GM12878 (cell line): ENCODE results near the gene CLK2. TPM values are rescaled to one million over a fixed set of nuclear protein-coding genes. Genes with fewer than 3 reads are reported as not detected.

ENCODE experiments used
- ASH2L ChIP-seq: fragments of 300-600, 200-600 bp; sonication (generic); IDR thresholded peaks from 2 replicates; pipeline ENCODE4 v1.6.1; 2017; ENCODE audit warnings: low read depth, mild to moderate bottlenecking, borderline replicate concordance
- FOS ChIP-seq: IDR thresholded peaks from 3 replicates; pipeline ENCODE4 v1.6.1; 2011; ENCODE audit warnings: borderline replicate concordance; ENCODE audit not compliant: insufficient read length; ENCODE audit errors: extremely low read depth
- HCFC1 ChIP-seq: fragments of 150-350 bp; IDR thresholded peaks from 2 replicates; pipeline ENCODE4 v1.6.1; 2014; ENCODE audit warnings: low read length
- HDAC2 ChIP-seq: fragments of 200-600 bp; sonication (generic); IDR thresholded peaks from 2 replicates; pipeline ENCODE4 v1.6.1; 2017
- MYB ChIP-seq: fragments of 150-350 bp; IDR thresholded peaks from 2 replicates; pipeline ENCODE4 v1.6.1; 2014; ENCODE audit warnings: mild to moderate bottlenecking, low read depth, low read length, borderline replicate concordance
- RELB ChIP-seq: fragments of 450-650 bp; IDR thresholded peaks from 2 replicates; pipeline ENCODE4 v1.6.1; 2017; ENCODE audit warnings: low read depth, mild to moderate bottlenecking, moderate library complexity
- SP1 ChIP-seq: IDR thresholded peaks from one replicate; pipeline ENCODE4 v1.6.1; 2011; ENCODE audit warnings: low read depth, low read length
- USF2 ChIP-seq: IDR thresholded peaks from 2 replicates; pipeline ENCODE4 v1.6.1; 2011; ENCODE audit warnings: low read depth, low read length, improper control_type of control experiment, borderline replicate concordance
- YY1 ChIP-seq: IDR thresholded peaks from 2 replicates; pipeline ENCODE4 v1.6.1; 2011; ENCODE audit warnings: low read depth, mild to moderate bottlenecking, low read length
- ZBED1 ChIP-seq: IDR thresholded peaks from 2 replicates; pipeline ENCODE4 v1.6.1; 2016; ENCODE audit warnings: borderline replicate concordance
- ZNF207 ChIP-seq: fragments of 450-650 bp; IDR thresholded peaks from 2 replicates; pipeline ENCODE4 v1.6.1; 2014; ENCODE audit warnings: antibody characterized with exemption, mild to moderate bottlenecking, borderline replicate concordance
- polyA plus RNA-seq, 11 experiments: library from polyadenylated mRNA; depleted of rRNA in 4 of 11; unstranded in 6 of 11; stranded (reverse) in 5 of 11; fragments of >200 nt; fragmentation: Nextera tagmentation in 4 of 11; fragmentation: Illumina TruSeq in 1 of 11; extraction: Ambion mirVana in 4 of 11; extraction: Trizol in 1 of 11; gene quantifications; 1 replicate in 1 of 11; 2 replicates in 10 of 11; pipeline versions ENCODE4 v1.2.1 to v1.2.3, GENCODE V29; 2011 to 2016; ENCODE audit warnings: inconsistent platforms in 2 of 11, missing spikeins in 2 of 11, low read depth in 1 of 11
- total RNA-seq, 4 experiments: library from RNA; depleted of rRNA in 3 of 4; stranded (reverse); fragments of >200 nt in 3 of 4; fragmentation: Illumina TruSeq in 1 of 4; extraction: Trizol in 1 of 4; gene quantifications; 2 replicates each; pipeline versions ENCODE4 v1.2.1 to v1.2.3, GENCODE V29; 2013 to 2021

Gene CLK2
- total and polyA plus RNA-seq, 10 of the 15 experiments (the other 5 are each of a cell fraction or from before 2014, with no cell fraction given) = 11.1 to 83.7 (median 36.7) TPM

GRCh38 chr1:155308493-155309422, 35.5 kb upstream of the CLK2 start, which contains the start of gene FDPS (continued):
- TF ChIP-seq ASH2L = no peak
- TF ChIP-seq HCFC1 = peak; percentile 94
- TF ChIP-seq ZNF207 = no peak
- no peak for TF ChIP-seq HDAC2
- 0 out of 2 replicates have a peak, but pooled peaks have one; percentile 9 for TF ChIP-seq ZBED1
- peak; percentile 93 for TF ChIP-seq SP1
- TF ChIP-seq YY1 = peak; percentile 82
- TF ChIP-seq USF2 = peak; percentile 69; the same call in 1 of the 2 replicates
- TF ChIP-seq MYB = no peak
- peak; percentile 20; the same call in 1 of the 2 replicates for TF ChIP-seq RELB
- TF ChIP-seq FOS = peak; percentile 23
- TF ChIP-seq, all 136 proteins: peak for 61
